ENCODE results near the gene CNPY1. TPM values are rescaled to one million over a fixed set of nuclear protein-coding genes. Genes with fewer than 3 reads are reported as not detected.
"Not testable (repeated sequence)": the region's sequence is repeated elsewhere in the genome, so short reads cannot be mapped to it uniquely, and the experiment has no call there.

The CNPY1 gene
- total RNA-seq, 1 experiment from 2014 or later: not detected

DNA sequence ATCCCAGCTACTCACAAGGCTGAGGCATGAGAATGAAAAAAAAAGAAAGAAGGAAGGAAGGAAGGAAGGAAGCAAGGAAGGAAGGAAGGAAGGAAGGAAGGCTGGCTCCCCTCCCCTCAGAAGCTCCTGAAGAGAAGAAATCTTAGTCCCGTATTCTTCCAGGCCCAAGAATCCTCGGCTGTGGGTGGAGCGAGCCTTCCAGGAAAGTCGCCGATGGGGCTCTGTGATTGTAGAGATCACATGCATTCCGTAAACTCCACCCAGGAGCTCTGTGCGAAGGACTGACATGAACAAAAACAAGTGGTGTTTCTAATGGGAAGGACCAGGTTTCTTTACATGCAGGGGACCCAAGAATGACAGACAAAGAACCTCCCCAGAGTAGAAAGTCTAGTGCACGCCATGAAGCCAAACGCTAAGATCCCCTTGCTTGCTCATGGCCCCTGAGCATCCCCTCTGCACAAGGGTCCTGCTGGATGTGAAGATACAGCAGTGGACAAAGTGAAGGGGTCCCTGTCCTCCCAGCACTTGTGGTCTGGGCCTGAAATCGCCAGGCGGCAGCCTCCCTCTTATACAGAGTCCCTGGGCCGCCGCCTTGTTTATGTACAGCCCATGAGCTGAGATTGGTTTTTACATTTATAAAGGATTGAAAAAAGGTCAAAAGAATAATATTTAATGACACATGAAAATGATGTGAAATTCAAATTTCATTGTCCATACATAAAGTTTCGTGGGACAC, 25.2 kb downstream of the CNPY1 start:
- Histone ChIP-seq H2AFZ (ENCODE audit: low read length) (no peak overlapping the region), H3K9me2 (replicated peaks; ENCODE audit: insufficient read depth, low read length) (no peaks in the 10 kb centered on the region), H3K36me3 (ENCODE audit: insufficient read depth, low read length) (no peaks in the 10 kb centered on the region), H3K79me2 (ENCODE audit: low read length) (no peaks in the 10 kb centered on the region), H4K20me1 (ENCODE audit: insufficient read depth, low read depth, low read length) (no peaks in the 10 kb centered on the region), H3K9me3 (ENCODE audit: low read length) (no peaks in the 10 kb centered on the region), H3K9ac (ENCODE audit: low read length) (no peak overlapping the region), H3K27me3 (ENCODE audit: low read length) (no peaks in the 10 kb centered on the region), H3K4me2 (ENCODE audit: low read depth, low read length, poor library complexity, severe bottlenecking) (no peak overlapping the region), H3K4me3 (ENCODE audit: low read length) (no peak overlapping the region), H3K27ac (ENCODE audit: low read length) (no peak overlapping the region), H3K4me1 (ENCODE audit: low read length) (no peaks in the 10 kb centered on the region)
- no peak for DNase-seq

GRCh38 chr7:155520114-155520513, 26.2 kb downstream of the CNPY1 start:
- no peak for DNase-seq
- no peak overlapping the region for H3K4me2 ChIP-seq (ENCODE audit: low read depth, low read length, poor library complexity, severe bottlenecking)
- H3K4me1 ChIP-seq (ENCODE audit: low read length): no peaks in the 10 kb centered on the region
- H3K9ac ChIP-seq (ENCODE audit: low read length): no peak overlapping the region
- no peaks in the 10 kb centered on the region for H3K9me3 ChIP-seq (ENCODE audit: low read length)
- H3K9me2 ChIP-seq (replicated peaks; ENCODE audit: insufficient read depth, low read length): no peaks in the 10 kb centered on the region
- H2AFZ ChIP-seq (ENCODE audit: low read length): no peak overlapping the region
- no peak overlapping the region for H3K27ac ChIP-seq (ENCODE audit: low read length)
- H4K20me1 ChIP-seq (ENCODE audit: insufficient read depth, low read depth, low read length): no peaks in the 10 kb centered on the region
- H3K36me3 ChIP-seq (ENCODE audit: insufficient read depth, low read length): no peaks in the 10 kb centered on the region
- no peaks in the 10 kb centered on the region for H3K79me2 ChIP-seq (ENCODE audit: low read length)
- H3K27me3 ChIP-seq (ENCODE audit: low read length): no peaks in the 10 kb centered on the region
- H3K4me3 ChIP-seq (ENCODE audit: low read length): no peak overlapping the region

- not testable (repeated sequence) for H3K9ac ChIP-seq (ENCODE audit: low read length); H3K27me3 ChIP-seq (ENCODE audit: low read length); H3K4me3 ChIP-seq (ENCODE audit: low read length); H3K4me2 ChIP-seq (ENCODE audit: low read depth, low read length, poor library complexity, severe bottlenecking); H3K9me3 ChIP-seq (ENCODE audit: low read length); H4K20me1 ChIP-seq (ENCODE audit: insufficient read depth, low read depth, low read length); H3K27ac ChIP-seq (ENCODE audit: low read length); H3K36me3 ChIP-seq (ENCODE audit: insufficient read depth, low read length); H3K79me2 ChIP-seq (ENCODE audit: low read length); H2AFZ ChIP-seq (ENCODE audit: low read length); H3K9me2 ChIP-seq (replicated peaks; ENCODE audit: insufficient read depth, low read length); DNase-seq; H3K4me1 ChIP-seq (ENCODE audit: low read length)
Observed at GRCh38 chr7:155519358-155519757, 27.0 kb downstream of the CNPY1 start.

- H3K79me2 ChIP-seq (ENCODE audit: low read length): no peaks in the 10 kb centered on the region
- no peaks in the 10 kb centered on the region for H3K9me2 ChIP-seq (replicated peaks; ENCODE audit: insufficient read depth, low read length)
- no peak for DNase-seq
- no peak overlapping the region for H3K9ac ChIP-seq (ENCODE audit: low read length)
- no peak overlapping the region for H3K4me3 ChIP-seq (ENCODE audit: low read length)
- no peaks in the 10 kb centered on the region for H4K20me1 ChIP-seq (ENCODE audit: insufficient read depth, low read depth, low read length)
- no peaks in the 10 kb centered on the region for H3K9me3 ChIP-seq (ENCODE audit: low read length)
- no peak overlapping the region for H3K4me2 ChIP-seq (ENCODE audit: low read depth, low read length, poor library complexity, severe bottlenecking)
- H2AFZ ChIP-seq (ENCODE audit: low read length): no peak overlapping the region
- H3K4me1 ChIP-seq (ENCODE audit: low read length): no peaks in the 10 kb centered on the region
- H3K27ac ChIP-seq (ENCODE audit: low read length): no peak overlapping the region
- H3K36me3 ChIP-seq (ENCODE audit: insufficient read depth, low read length): no peaks in the 10 kb centered on the region
- no peaks in the 10 kb centered on the region for H3K27me3 ChIP-seq (ENCODE audit: low read length)
Observed at GRCh38 chr7:155518633-155519032, 27.7 kb downstream of the CNPY1 start.

DNA sequence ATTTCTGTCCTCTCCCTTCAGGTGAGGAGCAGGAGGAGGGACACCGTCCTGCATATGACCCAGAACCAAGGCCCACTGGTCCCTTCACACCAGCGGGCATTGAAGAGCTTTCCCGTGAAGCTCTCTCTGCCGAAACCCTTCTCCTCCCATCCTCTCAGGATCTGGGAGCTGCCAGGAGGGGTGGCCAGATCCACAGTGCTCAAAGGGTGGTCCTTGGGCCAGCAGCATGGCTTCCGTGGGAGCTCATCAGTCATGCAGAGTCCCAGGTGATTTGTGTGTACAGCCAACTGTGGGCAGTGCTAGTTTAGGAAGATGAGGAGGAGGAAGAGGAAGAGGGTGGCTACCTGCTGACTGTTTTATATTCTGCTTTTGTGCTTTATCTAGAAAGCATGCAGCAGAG, 28.4 kb downstream of the CNPY1 start:
- Histone ChIP-seq H3K27ac (ENCODE audit: low read length) (no peak overlapping the region), H2AFZ (ENCODE audit: low read length) (no peak overlapping the region), H3K9me2 (replicated peaks; ENCODE audit: insufficient read depth, low read length) (no peaks in the 10 kb centered on the region), H3K36me3 (ENCODE audit: insufficient read depth, low read length) (no peaks in the 10 kb centered on the region), H3K4me1 (ENCODE audit: low read length) (no peaks in the 10 kb centered on the region), H3K4me2 (ENCODE audit: low read depth, low read length, poor library complexity, severe bottlenecking) (no peak overlapping the region), H3K9me3 (ENCODE audit: low read length) (no peaks in the 10 kb centered on the region), H3K4me3 (ENCODE audit: low read length) (no peak overlapping the region), H4K20me1 (ENCODE audit: insufficient read depth, low read depth, low read length) (no peaks in the 10 kb centered on the region), H3K9ac (ENCODE audit: low read length) (no peak overlapping the region), H3K27me3 (ENCODE audit: low read length) (no peaks in the 10 kb centered on the region), H3K79me2 (ENCODE audit: low read length) (no peaks in the 10 kb centered on the region)
- DNase-seq: no peak

DNA sequence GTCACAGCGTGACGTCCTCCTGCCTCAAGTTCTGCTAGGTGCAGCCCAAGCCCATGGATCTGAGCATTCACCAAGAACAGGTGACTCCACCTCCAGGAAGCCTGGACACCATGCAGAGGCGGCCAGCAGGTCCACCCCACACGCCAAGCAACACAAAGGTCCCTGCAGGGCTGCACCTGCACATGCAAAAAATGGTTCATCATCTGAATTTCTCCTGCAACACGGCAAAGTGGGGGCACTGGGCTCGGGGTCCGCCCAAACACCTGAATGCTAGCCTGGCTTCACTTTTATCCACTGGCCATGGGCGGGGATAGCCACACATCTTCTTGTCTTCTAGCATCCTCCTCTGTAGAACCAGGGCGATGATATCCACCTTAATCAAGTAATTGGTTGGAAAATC, 28.9 kb downstream of the CNPY1 start:
- Histone ChIP-seq H3K27ac (ENCODE audit: low read length) (no peak overlapping the region), H2AFZ (ENCODE audit: low read length) (no peak overlapping the region), H3K4me1 (ENCODE audit: low read length) (no peaks in the 10 kb centered on the region), H3K79me2 (ENCODE audit: low read length) (no peaks in the 10 kb centered on the region), H3K9me2 (replicated peaks; ENCODE audit: insufficient read depth, low read length) (no peaks in the 10 kb centered on the region), H3K27me3 (ENCODE audit: low read length) (no peaks in the 10 kb centered on the region), H3K4me2 (ENCODE audit: low read depth, low read length, poor library complexity, severe bottlenecking) (no peak overlapping the region), H3K9me3 (ENCODE audit: low read length) (no peaks in the 10 kb centered on the region), H3K4me3 (ENCODE audit: low read length) (no peak overlapping the region), H4K20me1 (ENCODE audit: insufficient read depth, low read depth, low read length) (no peaks in the 10 kb centered on the region), H3K9ac (ENCODE audit: low read length) (no peak overlapping the region), H3K36me3 (ENCODE audit: insufficient read depth, low read length) (no peaks in the 10 kb centered on the region)
- no peak for DNase-seq

DNA sequence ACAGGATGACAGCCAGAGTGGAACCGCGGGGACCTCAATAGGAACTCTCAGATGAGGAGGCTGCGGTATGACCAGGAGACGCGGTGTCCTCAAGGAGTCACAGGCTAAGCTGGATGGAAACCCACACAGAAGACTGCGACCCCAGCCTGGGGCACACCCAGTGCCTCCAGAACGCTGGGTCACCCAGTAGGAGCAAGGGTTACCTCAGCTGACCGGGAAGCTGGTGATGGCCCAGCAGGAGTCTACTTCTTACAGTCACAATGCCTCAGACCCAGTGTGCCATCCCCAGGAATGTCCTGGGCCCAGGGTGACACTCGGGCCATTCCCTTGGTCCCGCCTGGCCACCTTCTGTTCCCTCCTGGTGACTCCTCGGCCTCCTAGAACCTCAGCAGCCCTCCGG, 29.9 kb downstream of the CNPY1 start:
- no peaks in the 10 kb centered on the region for H3K9me2 ChIP-seq (replicated peaks; ENCODE audit: insufficient read depth, low read length)

DNA sequence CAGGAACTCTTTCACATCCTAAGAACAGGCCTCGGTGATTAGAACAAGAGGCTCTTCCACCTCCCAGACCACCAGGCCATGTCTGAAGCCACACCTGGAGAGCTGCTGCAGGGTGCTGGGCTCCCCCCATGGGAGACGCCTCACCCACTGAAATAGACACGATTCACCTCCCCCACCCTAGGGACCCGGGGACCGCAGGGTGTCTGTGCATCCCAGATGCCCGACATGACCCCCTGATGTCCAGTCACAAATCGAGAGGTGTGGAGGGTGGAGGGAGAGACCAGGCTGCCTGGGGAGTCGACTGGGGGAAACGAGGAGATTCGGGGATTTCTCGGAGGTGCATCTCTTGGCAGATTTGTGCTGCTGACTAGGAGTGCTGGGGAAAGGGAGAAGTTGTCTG, 31.0 kb downstream of the CNPY1 start:
- Histone ChIP-seq H3K27me3 (ENCODE audit: low read length) (no peaks in the 10 kb centered on the region), H3K4me3 (ENCODE audit: low read length) (no peak overlapping the region)

More for the DNA sequence above, 29.9 kb downstream of the CNPY1 start:
- no peak for DNase-seq
- no peak overlapping the region for H2AFZ ChIP-seq (ENCODE audit: low read length)
- no peaks in the 10 kb centered on the region for H3K27me3 ChIP-seq (ENCODE audit: low read length)
- no peaks in the 10 kb centered on the region for H3K79me2 ChIP-seq (ENCODE audit: low read length)
- no peaks in the 10 kb centered on the region for H3K9me3 ChIP-seq (ENCODE audit: low read length)
- no peaks in the 10 kb centered on the region for H3K36me3 ChIP-seq (ENCODE audit: insufficient read depth, low read length)
- no peaks in the 10 kb centered on the region for H3K4me1 ChIP-seq (ENCODE audit: low read length)
- no peak overlapping the region for H3K4me3 ChIP-seq (ENCODE audit: low read length)
- H3K27ac ChIP-seq (ENCODE audit: low read length): no peak overlapping the region
- no peaks in the 10 kb centered on the region for H4K20me1 ChIP-seq (ENCODE audit: insufficient read depth, low read depth, low read length)
- H3K4me2 ChIP-seq (ENCODE audit: low read depth, low read length, poor library complexity, severe bottlenecking): no peak overlapping the region
- no peak overlapping the region for H3K9ac ChIP-seq (ENCODE audit: low read length)

More for the DNA sequence above, 31.0 kb downstream of the CNPY1 start:
- no peak for DNase-seq
- Histone ChIP-seq H3K9ac (ENCODE audit: low read length) (no peak overlapping the region), H2AFZ (ENCODE audit: low read length) (no peak overlapping the region), H3K36me3 (ENCODE audit: insufficient read depth, low read length) (no peaks in the 10 kb centered on the region), H3K4me1 (ENCODE audit: low read length) (no peaks in the 10 kb centered on the region), H4K20me1 (ENCODE audit: insufficient read depth, low read depth, low read length) (no peaks in the 10 kb centered on the region), H3K9me2 (replicated peaks; ENCODE audit: insufficient read depth, low read length) (no peaks in the 10 kb centered on the region), H3K27ac (ENCODE audit: low read length) (no peak overlapping the region), H3K4me2 (ENCODE audit: low read depth, low read length, poor library complexity, severe bottlenecking) (no peak overlapping the region), H3K9me3 (ENCODE audit: low read length) (no peaks in the 10 kb centered on the region), H3K79me2 (ENCODE audit: low read length) (no peaks in the 10 kb centered on the region)
